Coronary artery (tissue), 2 donors: ENCODE measurements around the gene FH.

Experiments
- DNase-seq: peaks from one replicate; pipeline ENCODE4 v3.0.0-alpha.2; 2017; ENCODE audit warnings: low spot score
- H3K27ac ChIP-seq, 2 donors: fragments of 200-600 bp; sonication (generic); one replicate each; pipeline ENCODE4 v1.5.1; 2016 to 2019
- H3K4me3 ChIP-seq: fragments of 200-600 bp; sonication (generic); 2 replicates; pipeline ENCODE4 v1.5.1; 2016; ENCODE audit warnings: mild to moderate bottlenecking, moderate library complexity
- TF ChIP-seq, protein P1 (sequence below): fragments of 200-600 bp; sonication (generic); IDR thresholded peaks from one replicate; pipeline ENCODE4 v1.5.1; 2019; ENCODE audit warnings: antibody characterized with exemption

The FH gene

DNA sequence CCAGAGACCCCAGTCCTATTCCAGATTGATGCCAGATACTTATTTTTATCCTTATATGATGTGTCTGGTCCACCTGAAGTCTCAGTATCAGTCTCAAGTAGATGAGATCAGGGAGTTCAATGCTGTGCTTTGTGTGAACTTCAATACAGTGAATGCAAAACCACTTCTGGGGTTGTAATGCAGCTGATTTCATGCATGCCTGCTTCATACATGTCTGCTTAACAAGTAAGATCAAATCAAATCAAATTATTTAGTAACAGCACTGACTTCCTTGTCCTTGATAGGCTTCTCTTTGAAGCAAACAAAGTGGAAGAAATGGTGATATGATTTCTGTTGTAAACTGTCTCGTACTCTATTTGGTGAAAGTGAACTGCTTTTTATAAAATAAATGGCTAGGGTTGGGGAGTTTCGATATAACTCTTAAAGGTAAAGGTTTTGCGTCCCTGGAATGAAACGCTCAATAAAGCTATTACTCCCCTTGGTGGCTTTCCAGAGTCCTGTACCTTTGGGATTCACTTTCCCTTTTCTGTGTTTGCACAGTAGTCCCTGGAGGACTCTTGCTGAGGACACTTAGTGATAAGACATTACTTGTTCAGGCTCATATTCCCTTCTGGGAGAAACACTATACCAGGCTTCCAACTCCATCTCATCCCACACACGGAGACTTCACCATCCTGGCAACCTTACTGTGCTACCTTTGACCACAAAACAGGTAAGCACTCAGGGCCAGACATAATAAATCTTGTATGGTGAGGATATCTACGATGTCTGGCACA is 59.3 kb downstream of the FH start:
- no peak overlapping the region for H3K27ac ChIP-seq
- TF ChIP-seq, protein P1, sequence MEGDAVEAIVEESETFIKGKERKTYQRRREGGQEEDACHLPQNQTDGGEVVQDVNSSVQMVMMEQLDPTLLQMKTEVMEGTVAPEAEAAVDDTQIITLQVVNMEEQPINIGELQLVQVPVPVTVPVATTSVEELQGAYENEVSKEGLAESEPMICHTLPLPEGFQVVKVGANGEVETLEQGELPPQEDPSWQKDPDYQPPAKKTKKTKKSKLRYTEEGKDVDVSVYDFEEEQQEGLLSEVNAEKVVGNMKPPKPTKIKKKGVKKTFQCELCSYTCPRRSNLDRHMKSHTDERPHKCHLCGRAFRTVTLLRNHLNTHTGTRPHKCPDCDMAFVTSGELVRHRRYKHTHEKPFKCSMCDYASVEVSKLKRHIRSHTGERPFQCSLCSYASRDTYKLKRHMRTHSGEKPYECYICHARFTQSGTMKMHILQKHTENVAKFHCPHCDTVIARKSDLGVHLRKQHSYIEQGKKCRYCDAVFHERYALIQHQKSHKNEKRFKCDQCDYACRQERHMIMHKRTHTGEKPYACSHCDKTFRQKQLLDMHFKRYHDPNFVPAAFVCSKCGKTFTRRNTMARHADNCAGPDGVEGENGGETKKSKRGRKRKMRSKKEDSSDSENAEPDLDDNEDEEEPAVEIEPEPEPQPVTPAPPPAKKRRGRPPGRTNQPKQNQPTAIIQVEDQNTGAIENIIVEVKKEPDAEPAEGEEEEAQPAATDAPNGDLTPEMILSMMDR = no peak

DNA sequence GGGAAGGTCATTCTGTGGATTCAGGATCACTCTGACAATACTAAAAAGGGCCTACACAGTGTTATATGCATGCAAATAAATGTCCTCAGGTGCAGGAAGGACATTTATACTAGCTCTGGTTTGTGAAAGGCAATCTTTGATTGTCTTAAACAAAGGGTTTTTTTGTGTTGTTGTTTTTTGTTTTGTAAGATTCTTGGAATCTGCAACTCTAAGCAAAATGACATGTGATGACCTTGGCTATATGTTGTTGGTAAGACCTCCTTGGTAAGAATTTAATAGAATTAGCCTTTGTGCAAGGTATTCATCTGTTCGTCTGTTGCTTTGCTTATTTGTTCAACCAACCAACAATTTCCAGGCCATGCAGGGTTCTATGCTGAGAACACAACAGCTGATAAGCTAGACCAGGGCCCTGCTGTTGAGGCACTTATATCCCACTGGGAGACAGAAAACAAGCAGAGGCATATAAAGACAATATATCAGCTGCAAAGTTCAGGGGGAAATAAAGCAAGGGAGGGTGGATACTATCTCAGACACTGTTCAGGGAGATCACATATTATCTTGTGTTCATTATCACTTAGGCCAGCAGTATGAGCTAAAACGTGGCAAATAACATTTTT is 60.3 kb downstream of the FH start:
- H3K27ac ChIP-seq = no peak overlapping the region
- DNase-seq = no peak
- no peak overlapping the region for H3K4me3 ChIP-seq
- TF ChIP-seq, protein P1 = no peak

More for the DNA sequence above, 59.3 kb downstream of the FH start:
- DNase-seq = no peak
- H3K4me3 ChIP-seq = no peak overlapping the region

DNA sequence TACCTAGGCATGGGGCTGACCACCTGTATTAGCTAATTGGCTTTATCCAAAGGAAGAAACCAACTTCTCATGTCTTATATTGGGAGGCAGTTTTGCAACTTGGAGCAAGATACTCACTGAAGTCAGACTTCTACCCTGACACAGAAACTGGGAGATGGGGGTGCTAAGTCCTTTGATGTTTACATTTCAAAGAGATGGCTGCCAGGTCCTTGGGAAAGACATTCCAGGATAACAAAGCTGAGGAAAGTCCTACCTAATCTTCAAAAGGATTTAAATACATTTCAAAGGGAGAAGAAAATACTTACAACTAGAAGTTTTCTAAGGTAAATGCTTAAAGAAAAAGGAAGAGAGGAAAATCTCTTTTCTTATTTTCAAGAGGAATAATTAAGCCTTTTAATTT is 62.1 kb downstream of the FH start:
- no peak overlapping the region for H3K4me3 ChIP-seq
- TF ChIP-seq, protein P1 = no peak
- no peak for DNase-seq
- no peak overlapping the region for H3K27ac ChIP-seq

DNA sequence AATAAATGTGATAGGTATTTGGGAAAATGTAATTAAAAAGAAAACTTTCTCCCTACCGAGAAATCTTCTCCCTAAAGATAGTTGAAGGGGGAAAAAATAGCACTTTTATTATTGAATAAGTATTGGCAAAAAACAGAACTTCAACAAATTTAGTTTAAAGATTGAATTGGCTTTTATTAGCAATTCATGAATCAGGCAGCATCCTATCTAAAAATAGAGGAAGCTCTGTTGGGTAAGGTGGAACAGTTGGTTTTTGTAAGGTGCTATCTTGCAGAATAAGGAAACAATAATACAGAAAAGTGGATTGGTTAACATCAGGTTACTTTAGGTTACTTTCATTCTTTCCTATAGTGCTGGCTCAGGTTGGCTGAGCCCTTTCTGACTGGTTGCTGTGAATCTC is 62.8 kb downstream of the FH start:
- no peak overlapping the region for H3K4me3 ChIP-seq
- H3K27ac ChIP-seq = no peak overlapping the region
- TF ChIP-seq, protein P1 = no peak
- no peak for DNase-seq

DNA sequence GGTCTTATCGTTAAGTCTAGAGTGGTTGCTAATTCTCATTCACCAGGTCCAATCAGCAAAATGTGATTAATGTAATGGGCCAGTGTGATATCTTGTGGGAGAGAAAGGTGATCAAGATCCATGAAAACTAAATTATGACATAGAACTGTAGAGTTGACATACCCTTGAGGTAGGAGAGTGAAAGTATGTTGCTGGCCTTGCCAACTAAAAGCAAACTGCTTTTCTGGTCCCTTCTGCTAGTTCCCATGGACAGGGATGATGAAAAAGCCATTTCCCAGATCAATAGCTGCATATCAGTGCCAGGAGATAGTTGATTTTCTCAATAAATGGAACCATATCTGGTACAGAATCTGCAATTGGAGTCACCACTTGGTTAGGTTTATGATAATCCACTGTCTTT is 65.8 kb downstream of the FH start:
- DNase-seq = no peak
- no peak overlapping the region for H3K27ac ChIP-seq
- H3K4me3 ChIP-seq = no peak overlapping the region
- TF ChIP-seq, protein P1 = no peak

DNA sequence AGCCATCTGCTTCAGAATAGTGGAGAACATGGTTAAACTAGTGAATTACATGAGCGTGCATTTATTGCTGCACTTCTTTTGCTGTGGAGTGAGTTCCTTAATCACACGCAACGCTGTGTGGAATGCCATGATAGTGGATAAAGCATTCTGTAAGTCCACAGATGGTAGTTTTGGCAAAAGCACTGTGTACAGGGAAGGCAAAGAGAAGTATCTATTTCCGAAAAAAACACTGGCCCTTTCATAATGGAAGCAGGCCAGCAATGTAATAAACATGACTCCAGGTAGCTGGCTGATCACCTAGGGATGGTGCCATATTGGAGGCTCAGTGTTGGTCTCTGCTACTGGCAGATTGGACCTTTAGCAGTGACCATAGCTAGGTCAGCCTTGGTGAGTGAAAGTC is 67.6 kb downstream of the FH start:
- no peak overlapping the region for H3K27ac ChIP-seq
- TF ChIP-seq, protein P1 = no peak
- DNase-seq = no peak
- H3K4me3 ChIP-seq = no peak overlapping the region
